Stimulated activated CD8-positive, alpha-beta memory T cell treated with anti-CD3 and anti-CD28 coated beads, Interleukin-4, amount 100 ng/mL, for 24 hours (primary cell): ENCODE measurements around the gene GIGYF1.
"Not testable (repeated sequence)": the region's sequence is repeated elsewhere in the genome, so short reads cannot be mapped to it uniquely, and the experiment has no call there.

Source experiments
- DNase-seq: peaks from one replicate; pipeline ENCODE4 v3.0.0-alpha.2; 2020; ENCODE audit warnings: low read depth

GIGYF1 gene

GRCh38 chr7:100694098-100694745 is at the start of gene GIGYF1:
TSS of gene GIGYF1 (minus strand) at chr7:100694250. CDS start at chr7:100688238, 6,012 bp downstream.
- DNase-seq, result peak; percentile 49

- DNase-seq, result no peak
Measured at GRCh38 chr7:100739934-100740333, 45.9 kb upstream of the GIGYF1 start.

- DNase-seq, result no peak
Measured at GRCh38 chr7:100736671-100737070, 42.6 kb upstream of the GIGYF1 start.

- DNase-seq, result no peak
Measured at GRCh38 chr7:100735730-100736129, 41.7 kb upstream of the GIGYF1 start.

GRCh38 chr7:100731937-100732636 is 38.0 kb upstream of the GIGYF1 start:
- no peak for DNase-seq

GRCh38 chr7:100730136-100730800 is 36.2 kb upstream of the GIGYF1 start:
- no peak for DNase-seq

GRCh38 chr7:100728196-100728595 is 34.1 kb upstream of the GIGYF1 start:
- DNase-seq, result no peak

GRCh38 chr7:100726996-100727761 is 33.1 kb upstream of the GIGYF1 start:
- no peak for DNase-seq

GRCh38 chr7:100724364-100724763 is 30.3 kb upstream of the GIGYF1 start:
- not testable (repeated sequence) for DNase-seq

- DNase-seq, result no peak
Measured at GRCh38 chr7:100723732-100724275, 29.8 kb upstream of the GIGYF1 start.

- no peak for DNase-seq
Measured at GRCh38 chr7:100722480-100723212, 28.6 kb upstream of the GIGYF1 start.

GRCh38 chr7:100721505-100721812 is 27.4 kb upstream of the GIGYF1 start:
- no peak for DNase-seq

- DNase-seq, result no peak
Measured at GRCh38 chr7:100720671-100721504, 26.8 kb upstream of the GIGYF1 start.

GRCh38 chr7:100720279-100720670 is 26.2 kb upstream of the GIGYF1 start, which contains the start of gene EPO:
TSS of gene EPO (plus strand) at chr7:100720468. CDS start at chr7:100720981, 513 bp downstream.
- DNase-seq, result no peak

- DNase-seq, result no peak
Measured at GRCh38 chr7:100719523-100720278, 25.7 kb upstream of the GIGYF1 start.

- DNase-seq, result not testable (repeated sequence)
Measured at GRCh38 chr7:100717073-100717472, 23.0 kb upstream of the GIGYF1 start.

- DNase-seq, result no peak
Measured at GRCh38 chr7:100714725-100715124, 20.7 kb upstream of the GIGYF1 start.

GRCh38 chr7:100711369-100711768 is 17.3 kb upstream of the GIGYF1 start:
- no peak for DNase-seq

GRCh38 chr7:100710452-100710851 is 16.4 kb upstream of the GIGYF1 start:
- no peak for DNase-seq

- DNase-seq, result no peak
Measured at GRCh38 chr7:100708395-100708794, 14.3 kb upstream of the GIGYF1 start.
